ENCODE measurements around the gene UBE3B. TPM values are rescaled to one million over a fixed set of nuclear protein-coding genes. Genes with fewer than 3 reads are reported as not detected.

UBE3B gene
- total RNA-seq, 1 donor from 2014 or later, result 44.2 TPM

- H3K36me3 Mint-ChIP-seq (ENCODE audit: unreplicated experiment), result no peaks in the 10 kb centered on the region
- DNase-seq, result no peak
- no peak overlapping the region for H3K27ac Mint-ChIP-seq (ENCODE audit: unreplicated experiment)
- H3K4me3 Mint-ChIP-seq (ENCODE audit: unreplicated experiment), result no peak overlapping the region
- peaks cover 4% of the 10 kb centered on the region for H3K27me3 Mint-ChIP-seq (ENCODE audit: unreplicated experiment)
- TF ChIP-seq, protein P1, sequence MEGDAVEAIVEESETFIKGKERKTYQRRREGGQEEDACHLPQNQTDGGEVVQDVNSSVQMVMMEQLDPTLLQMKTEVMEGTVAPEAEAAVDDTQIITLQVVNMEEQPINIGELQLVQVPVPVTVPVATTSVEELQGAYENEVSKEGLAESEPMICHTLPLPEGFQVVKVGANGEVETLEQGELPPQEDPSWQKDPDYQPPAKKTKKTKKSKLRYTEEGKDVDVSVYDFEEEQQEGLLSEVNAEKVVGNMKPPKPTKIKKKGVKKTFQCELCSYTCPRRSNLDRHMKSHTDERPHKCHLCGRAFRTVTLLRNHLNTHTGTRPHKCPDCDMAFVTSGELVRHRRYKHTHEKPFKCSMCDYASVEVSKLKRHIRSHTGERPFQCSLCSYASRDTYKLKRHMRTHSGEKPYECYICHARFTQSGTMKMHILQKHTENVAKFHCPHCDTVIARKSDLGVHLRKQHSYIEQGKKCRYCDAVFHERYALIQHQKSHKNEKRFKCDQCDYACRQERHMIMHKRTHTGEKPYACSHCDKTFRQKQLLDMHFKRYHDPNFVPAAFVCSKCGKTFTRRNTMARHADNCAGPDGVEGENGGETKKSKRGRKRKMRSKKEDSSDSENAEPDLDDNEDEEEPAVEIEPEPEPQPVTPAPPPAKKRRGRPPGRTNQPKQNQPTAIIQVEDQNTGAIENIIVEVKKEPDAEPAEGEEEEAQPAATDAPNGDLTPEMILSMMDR (IDR thresholded peaks at IDR 0.05; ENCODE audit: partially characterized antibody, unreplicated experiment), result no peak
- peaks cover 1% of the 10 kb centered on the region for H3K9me3 Mint-ChIP-seq (ENCODE audit: unreplicated experiment)
- peaks cover 23% of the 10 kb centered on the region for H3K4me1 Mint-ChIP-seq (ENCODE audit: low read depth, unreplicated experiment)
Measured at GRCh38 chr12:109510196-109510595, 32.8 kb downstream of the UBE3B start.

DNA sequence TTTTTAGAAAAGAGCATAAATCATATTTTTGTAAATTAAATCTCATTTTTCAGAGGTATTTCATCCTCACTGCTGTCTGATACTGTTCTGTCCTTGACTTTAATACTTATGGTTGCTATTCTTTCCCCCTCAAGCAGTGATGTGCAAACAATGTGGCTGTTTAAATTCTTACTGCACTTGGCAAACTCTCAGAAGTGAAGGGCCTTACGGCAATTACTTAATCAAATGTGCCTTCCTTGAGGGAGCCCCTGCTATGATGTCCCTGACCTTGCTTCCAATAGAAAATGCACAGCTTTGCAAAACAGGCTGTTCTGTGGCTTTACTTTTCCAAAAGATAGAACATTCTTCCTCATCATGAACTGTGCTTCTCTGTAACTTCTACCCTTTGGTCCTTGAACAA is 35.2 kb downstream of the UBE3B start:
- H3K36me3 Mint-ChIP-seq (ENCODE audit: unreplicated experiment), result no peaks in the 10 kb centered on the region
- TF ChIP-seq, protein P1 (IDR thresholded peaks at IDR 0.05; ENCODE audit: partially characterized antibody, unreplicated experiment), result no peak
- H3K27ac Mint-ChIP-seq (ENCODE audit: unreplicated experiment), result peak overlapping the region; percentile 92
- H3K9me3 Mint-ChIP-seq (ENCODE audit: unreplicated experiment), result peaks cover 3% of the 10 kb centered on the region
- peak overlapping the region; percentile 44 for H3K4me3 Mint-ChIP-seq (ENCODE audit: unreplicated experiment)
- DNase-seq, result no peak
- H3K4me1 Mint-ChIP-seq (ENCODE audit: low read depth, unreplicated experiment), result peaks cover 33% of the 10 kb centered on the region
- H3K27me3 Mint-ChIP-seq (ENCODE audit: unreplicated experiment), result peaks cover 8% of the 10 kb centered on the region

GRCh38 chr12:109513051-109513450 is 35.6 kb downstream of the UBE3B start:
- peaks cover 5% of the 10 kb centered on the region for H3K9me3 Mint-ChIP-seq (ENCODE audit: unreplicated experiment)
- TF ChIP-seq, protein P1 (IDR thresholded peaks at IDR 0.05; ENCODE audit: partially characterized antibody, unreplicated experiment), result no peak
- no peaks in the 10 kb centered on the region for H3K36me3 Mint-ChIP-seq (ENCODE audit: unreplicated experiment)
- peak overlapping the region; percentile 92 for H3K27ac Mint-ChIP-seq (ENCODE audit: unreplicated experiment)
- peaks cover 10% of the 10 kb centered on the region for H3K27me3 Mint-ChIP-seq (ENCODE audit: unreplicated experiment)
- H3K4me3 Mint-ChIP-seq (ENCODE audit: unreplicated experiment), result peak overlapping the region; percentile 44
- peaks cover 38% of the 10 kb centered on the region for H3K4me1 Mint-ChIP-seq (ENCODE audit: low read depth, unreplicated experiment)
- DNase-seq, result no peak

GRCh38 chr12:109513977-109514376 is 36.5 kb downstream of the UBE3B start:
- H3K27ac Mint-ChIP-seq (ENCODE audit: unreplicated experiment), result peak overlapping the region; percentile 92

GRCh38 chr12:109517619-109518018 is 40.2 kb downstream of the UBE3B start:
- peak; percentile 67 for DNase-seq
- Mint-ChIP-seq H3K4me3 (ENCODE audit: unreplicated experiment) (peak overlapping the region; percentile 8), H3K27ac (ENCODE audit: unreplicated experiment) (peak overlapping the region; percentile 94), H3K9me3 (ENCODE audit: unreplicated experiment) (peaks cover 7% of the 10 kb centered on the region), H3K36me3 (ENCODE audit: unreplicated experiment) (no peaks in the 10 kb centered on the region), H3K4me1 (ENCODE audit: low read depth, unreplicated experiment) (peaks cover 56% of the 10 kb centered on the region), H3K27me3 (ENCODE audit: unreplicated experiment) (peaks cover 13% of the 10 kb centered on the region)
- TF ChIP-seq, protein P1 (IDR thresholded peaks at IDR 0.05; ENCODE audit: partially characterized antibody, unreplicated experiment), result no peak

More at GRCh38 chr12:109513977-109514376, 36.5 kb downstream of the UBE3B start:
- no peak for DNase-seq
- no peaks in the 10 kb centered on the region for H3K36me3 Mint-ChIP-seq (ENCODE audit: unreplicated experiment)
- TF ChIP-seq, protein P1 (IDR thresholded peaks at IDR 0.05; ENCODE audit: partially characterized antibody, unreplicated experiment), result no peak
- H3K27me3 Mint-ChIP-seq (ENCODE audit: unreplicated experiment), result peaks cover 13% of the 10 kb centered on the region
- H3K9me3 Mint-ChIP-seq (ENCODE audit: unreplicated experiment), result peaks cover 5% of the 10 kb centered on the region
- H3K4me3 Mint-ChIP-seq (ENCODE audit: unreplicated experiment), result peak overlapping the region; percentile 40
- H3K4me1 Mint-ChIP-seq (ENCODE audit: low read depth, unreplicated experiment), result peaks cover 47% of the 10 kb centered on the region

All from glutamatergic neuron (in vitro differentiated cells).